CD4-positive, alpha-beta memory T cell (primary cell): ENCODE results near the gene TRIM36. TPM values are rescaled to one million over a fixed set of nuclear protein-coding genes. Genes with fewer than 3 reads are reported as not detected.
A peak's percentile ranks its signal among the peaks of the same experiment; 100 is the strongest.

Experiments
- CTCF ChIA-PET: fragments of 350-600 bp; sonication (Branson Sonifier 250); formaldehyde crosslinking; loops from one replicate; lab custom pipeline; 2021; ENCODE audit warnings: inconsistent platforms; ENCODE audit not compliant: partially characterized antibody; lab: Charles Lee
- POLR2A ChIA-PET: fragments of 350-600 bp; sonication (Branson Sonifier 250); formaldehyde crosslinking; loops from one replicate; lab custom pipeline; 2021; ENCODE audit not compliant: partially characterized antibody; lab: Charles Lee
- DNase-seq, 5 donors: peaks; one replicate each; pipeline versions ENCODE4 v3.0.0 to v3.0.0-alpha.2; 2020 to 2022; ENCODE audit warnings: mixed read lengths in 1 of 5
- H3K27ac ChIP-seq: one replicate; pipeline ENCODE4 v1.7.0; 2013; ENCODE audit warnings: low read depth, low read length
- H3K27me3 ChIP-seq: 2 replicates; pipeline ENCODE4 v1.7.0; 2013; ENCODE audit warnings: mild to moderate bottlenecking, low read length, moderate library complexity; ENCODE audit not compliant: insufficient read depth
- H3K36me3 ChIP-seq: 2 replicates; pipeline ENCODE4 v1.7.0; 2013; ENCODE audit warnings: mild to moderate bottlenecking, low read length, moderate library complexity; ENCODE audit not compliant: insufficient read depth
- H3K4me1 ChIP-seq: 2 replicates; pipeline ENCODE4 v1.7.0; 2013; ENCODE audit warnings: mild to moderate bottlenecking, low read length, moderate library complexity; ENCODE audit not compliant: insufficient read depth
- H3K4me3 ChIP-seq, 2 donors: one replicate each; pipeline ENCODE4 v1.7.0; 2013; ENCODE audit warnings: low read length in 2 of 2, mild to moderate bottlenecking in 1 of 2
- H3K9me3 ChIP-seq, 2 donors: one replicate each; pipeline ENCODE4 v1.7.0; 2013; ENCODE audit warnings: low read length in 2 of 2, control low read depth in 1 of 2; ENCODE audit not compliant: control insufficient read depth in 1 of 2
- H3K27ac Mint-ChIP-seq, 7 donors: one replicate each; pipeline ENCODE4 v1.8.0; 2020 to 2021; ENCODE audit warnings: mixed read lengths in 7 of 7, mild to moderate bottlenecking in 6 of 7, inconsistent platforms in 3 of 7, moderate library complexity in 3 of 7
- H3K27me3 Mint-ChIP-seq, 2 donors: one replicate each; pipeline ENCODE4 v1.8.0; 2020 to 2021; ENCODE audit warnings: mixed read lengths in 2 of 2
- H3K36me3 Mint-ChIP-seq, 2 donors: one replicate each; pipeline ENCODE4 v1.8.0; 2020 to 2021; ENCODE audit warnings: mixed read lengths in 2 of 2, inconsistent platforms in 1 of 2, mild to moderate bottlenecking in 1 of 2
- H3K4me1 Mint-ChIP-seq, 4 donors: one replicate each; pipeline ENCODE4 v1.8.0; 2020 to 2021; ENCODE audit warnings: mixed read lengths in 4 of 4, mild to moderate bottlenecking in 1 of 4
- H3K4me3 Mint-ChIP-seq, 8 donors: one replicate each; pipeline ENCODE4 v1.8.0; 2020 to 2021; ENCODE audit warnings: mixed read lengths in 8 of 8, mild to moderate bottlenecking in 7 of 8, moderate library complexity in 6 of 8, inconsistent platforms in 3 of 8
- H3K9me3 Mint-ChIP-seq, 8 donors: one replicate each; pipeline ENCODE4 v1.8.0; 2020 to 2021; ENCODE audit warnings: mixed read lengths in 8 of 8, mild to moderate bottlenecking in 5 of 8, inconsistent platforms in 3 of 8, moderate library complexity in 1 of 8
- intact Hi-C: fragments of 100-400 bp; cut with micrococcal nuclease; formaldehyde crosslinking; loops from one replicate; pipeline ENCODE4 v1.15.1; 2023
- polyA plus RNA-seq, 2 donors: library from polyadenylated mRNA; unstranded; fragments of 300-500 nt; fragmentation: Illumina TruSeq; gene quantifications; one replicate each; pipeline ENCODE4 v1.2.3, GENCODE V29; 2021
- total RNA-seq, 2 experiments: library from RNA; stranded (reverse); gene quantifications; one replicate each; pipeline ENCODE4 v1.2.3, GENCODE V29; 2021

The TRIM36 gene
- total and polyA plus RNA-seq, 4 experiments from 2014 or later, result not detected

GRCh38 chr5:115132465-115132864 is 37.2 kb downstream of the TRIM36 start:
- Histone ChIP-seq H3K27me3 (no peaks in the 10 kb centered on the region), H3K4me3 (no peak overlapping the region), H3K9me3 (no peaks in the 10 kb centered on the region), H3K36me3 (no peaks in the 10 kb centered on the region), H3K27ac (no peak overlapping the region), H3K4me1 (no peaks in the 10 kb centered on the region)
- DNase-seq, result no peak
- H3K4me1 Mint-ChIP-seq, result peaks cover 0 to 2% (median under 1%) of the 10 kb centered on the region in 4 donors
- CTCF ChIA-PET, result interaction anchor here (1.1 kb wide), 1 partner anchor 9 kb away, joined by 3 read pairs; no protein-coding TSS in a partner anchor
- H3K36me3 Mint-ChIP-seq, result no peaks in the 10 kb centered on the region
- no peak overlapping the region for H3K27ac Mint-ChIP-seq
- peaks cover 9 to 10% of the 10 kb centered on the region in 2 donors for H3K27me3 Mint-ChIP-seq
- intact Hi-C loops, result no loop called here
- POLR2A ChIA-PET, result no interaction called here
- H3K9me3 Mint-ChIP-seq, result no peaks in the 10 kb centered on the region
- peak overlapping the region in 1 of 8 donors; percentile 16 for H3K4me3 Mint-ChIP-seq

GRCh38 chr5:115126303-115126702 is 43.4 kb downstream of the TRIM36 start:
- ChIA-PET CTCF (no interaction called here), POLR2A (no interaction called here)
- Mint-ChIP-seq H3K4me3 (no peak overlapping the region), H3K9me3 (peaks cover 0 to 6% (median 0%) of the 10 kb centered on the region in 8 donors), H3K27me3 (peaks cover 4 to 5% of the 10 kb centered on the region in 2 donors), H3K27ac (no peak overlapping the region), H3K4me1 (no peaks in the 10 kb centered on the region), H3K36me3 (no peaks in the 10 kb centered on the region)
- H3K27ac ChIP-seq, result no peak overlapping the region
- H3K36me3 ChIP-seq, result no peaks in the 10 kb centered on the region
- intact Hi-C loops, result no loop called here
- H3K4me1 ChIP-seq, result no peaks in the 10 kb centered on the region
- no peak overlapping the region for H3K4me3 ChIP-seq
- no peaks in the 10 kb centered on the region for H3K27me3 ChIP-seq
- no peak for DNase-seq
- H3K9me3 ChIP-seq, result no peaks in the 10 kb centered on the region

GRCh38 chr5:115124741-115125140 is 45.0 kb downstream of the TRIM36 start:
- POLR2A ChIA-PET, result no interaction called here
- Mint-ChIP-seq H3K4me1 (no peaks in the 10 kb centered on the region), H3K27ac (no peak overlapping the region), H3K4me3 (no peak overlapping the region), H3K36me3 (no peaks in the 10 kb centered on the region), H3K27me3 (peaks cover 5% of the 10 kb centered on the region in 2 donors), H3K9me3 (peaks cover 0 to 6% (median 0%) of the 10 kb centered on the region in 8 donors)
- no peak overlapping the region for H3K27ac ChIP-seq
- H3K36me3 ChIP-seq, result no peaks in the 10 kb centered on the region
- no peak for DNase-seq
- no peaks in the 10 kb centered on the region for H3K27me3 ChIP-seq
- CTCF ChIA-PET, result no interaction called here
- intact Hi-C loops, result no loop called here
- no peaks in the 10 kb centered on the region for H3K4me1 ChIP-seq
- H3K9me3 ChIP-seq, result no peaks in the 10 kb centered on the region
- no peak overlapping the region for H3K4me3 ChIP-seq

GRCh38 chr5:115116001-115116400 is 53.7 kb downstream of the TRIM36 start:
- H3K36me3 Mint-ChIP-seq, result peaks cover 0 to 4% of the 10 kb centered on the region in 2 donors
- intact Hi-C loops, result no loop called here
- no peak for DNase-seq
- H3K9me3 ChIP-seq, result no peaks in the 10 kb centered on the region
- no peaks in the 10 kb centered on the region for H3K36me3 ChIP-seq
- no peaks in the 10 kb centered on the region for H3K27me3 ChIP-seq
- H3K27ac Mint-ChIP-seq, result no peak overlapping the region
- no peak overlapping the region for H3K27ac ChIP-seq
- H3K27me3 Mint-ChIP-seq, result peaks cover 18 to 21% of the 10 kb centered on the region in 2 donors
- H3K4me3 Mint-ChIP-seq, result no peak overlapping the region
- peaks cover 0 to 24% (median 5%) of the 10 kb centered on the region in 8 donors for H3K9me3 Mint-ChIP-seq
- H3K4me1 ChIP-seq, result no peaks in the 10 kb centered on the region
- H3K4me1 Mint-ChIP-seq, result no peaks in the 10 kb centered on the region
- CTCF ChIA-PET, result no interaction called here
- no peak overlapping the region for H3K4me3 ChIP-seq
- POLR2A ChIA-PET, result no interaction called here

GRCh38 chr5:115109840-115110239 is 59.9 kb downstream of the TRIM36 start:
- H3K9me3 ChIP-seq, result no peaks in the 10 kb centered on the region
- H3K4me3 ChIP-seq, result no peak overlapping the region
- Mint-ChIP-seq H3K4me1 (no peaks in the 10 kb centered on the region), H3K36me3 (no peaks in the 10 kb centered on the region), H3K27ac (no peak overlapping the region), H3K4me3 (no peak overlapping the region), H3K27me3 (peaks cover 14 to 28% of the 10 kb centered on the region in 2 donors), H3K9me3 (peaks cover 0 to 6% (median 0%) of the 10 kb centered on the region in 8 donors)
- H3K27ac ChIP-seq, result no peak overlapping the region
- CTCF ChIA-PET, result no interaction called here
- H3K36me3 ChIP-seq, result no peaks in the 10 kb centered on the region
- H3K4me1 ChIP-seq, result no peaks in the 10 kb centered on the region
- DNase-seq, result no peak
- H3K27me3 ChIP-seq, result no peaks in the 10 kb centered on the region
- POLR2A ChIA-PET, result no interaction called here
- intact Hi-C loops, result no loop called here

- Mint-ChIP-seq H3K27ac (no peak overlapping the region), H3K36me3 (no peaks in the 10 kb centered on the region), H3K27me3 (peaks cover 15 to 26% of the 10 kb centered on the region in 2 donors), H3K9me3 (peaks cover 0 to 6% (median 0%) of the 10 kb centered on the region in 8 donors), H3K4me3 (no peak overlapping the region), H3K4me1 (no peaks in the 10 kb centered on the region)
- intact Hi-C loops, result no loop called here
- ChIA-PET CTCF (interaction anchor here (0.7 kb wide), 1 partner anchor 1009 kb away, joined by 3 read pairs; no protein-coding TSS in a partner anchor), POLR2A (no interaction called here)
- no peak for DNase-seq
- H3K9me3 ChIP-seq, result no peaks in the 10 kb centered on the region
- H3K27me3 ChIP-seq, result no peaks in the 10 kb centered on the region
- H3K4me1 ChIP-seq, result no peaks in the 10 kb centered on the region
- H3K4me3 ChIP-seq, result no peak overlapping the region
- H3K27ac ChIP-seq, result no peak overlapping the region
- H3K36me3 ChIP-seq, result no peaks in the 10 kb centered on the region
These were observed 60.4 kb downstream of the TRIM36 start for GRCh38 chr5:115109356-115109755.

- H3K9me3 Mint-ChIP-seq, result no peaks in the 10 kb centered on the region
- intact Hi-C loops, result no loop called here
- H3K4me1 Mint-ChIP-seq, result no peaks in the 10 kb centered on the region
- H3K36me3 Mint-ChIP-seq, result no peaks in the 10 kb centered on the region
- Histone ChIP-seq H3K27ac (no peak overlapping the region), H3K4me3 (no peak overlapping the region), H3K9me3 (no peaks in the 10 kb centered on the region), H3K36me3 (no peaks in the 10 kb centered on the region), H3K27me3 (no peaks in the 10 kb centered on the region), H3K4me1 (no peaks in the 10 kb centered on the region)
- no peak for DNase-seq
- ChIA-PET POLR2A (no interaction called here), CTCF (interaction anchor here (0.7 to 1.9 kb wide), 3 partner anchors 9 to 474 kb away, joined by 3 to 8 read pairs (median 3); no protein-coding TSS in a partner anchor)
- no peak overlapping the region for H3K4me3 Mint-ChIP-seq
- peaks cover 11 to 12% of the 10 kb centered on the region in 2 donors for H3K27me3 Mint-ChIP-seq
- no peak overlapping the region for H3K27ac Mint-ChIP-seq
These were observed 69.3 kb downstream of the TRIM36 start for GRCh38 chr5:115100319-115100955.
